ENCODE measurements around the gene LPCAT3. TPM values are rescaled to one million over a fixed set of nuclear protein-coding genes. Genes with fewer than 3 reads are reported as not detected.
A peak's percentile ranks its signal among the peaks of the same experiment; 100 is the strongest.

LPCAT3 gene
- total and polyA plus RNA-seq, 2 of the 13 experiments (the other 11 are each of a cell fraction or from before 2014, with no cell fraction given) = 44.5 to 64.3 TPM

DNA sequence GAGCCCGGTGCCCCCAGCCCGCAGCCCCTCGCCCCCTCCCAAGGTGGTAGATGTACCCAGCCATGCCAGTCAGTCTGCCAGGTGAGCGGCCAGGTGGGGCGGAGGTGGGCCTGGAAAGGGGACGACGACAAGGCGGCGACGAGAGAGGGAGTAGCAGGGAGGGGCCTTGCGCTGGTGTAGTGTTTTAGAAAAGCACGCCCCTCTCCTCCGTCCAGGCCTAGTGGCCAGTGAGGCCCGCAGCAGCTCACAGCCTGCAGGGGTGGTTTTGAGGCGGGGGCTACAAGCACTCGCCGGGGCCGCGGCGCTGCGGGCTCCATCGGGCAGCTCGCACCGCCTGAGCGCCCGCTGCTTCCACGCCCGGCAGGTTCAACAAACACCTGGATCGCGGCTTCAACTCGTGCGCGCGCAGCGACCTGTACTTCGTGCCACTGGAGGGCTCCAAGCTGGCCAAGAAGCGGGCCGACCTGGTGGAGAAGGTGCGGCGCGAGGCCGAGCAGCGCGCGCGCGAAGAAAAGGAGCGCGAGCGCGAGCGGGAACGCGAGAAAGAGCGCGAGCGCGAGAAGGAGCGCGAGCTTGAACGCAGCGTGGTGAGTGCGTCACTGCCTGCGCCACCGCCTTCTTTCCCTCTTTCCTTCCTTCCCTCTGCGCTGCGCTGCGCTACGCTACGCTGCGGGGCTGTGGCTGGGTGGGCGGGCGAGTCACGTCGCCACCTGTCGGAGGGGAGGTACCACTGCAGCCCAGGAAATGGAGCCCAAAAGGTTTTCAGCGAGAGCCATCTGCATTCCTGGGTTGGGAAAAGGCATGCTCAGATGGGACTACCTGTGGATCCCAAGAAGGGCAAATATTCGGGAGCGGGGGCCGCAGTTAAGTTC is 80.6 kb downstream of the LPCAT3 start (continued):
- TF ChIP-seq, protein P1, sequence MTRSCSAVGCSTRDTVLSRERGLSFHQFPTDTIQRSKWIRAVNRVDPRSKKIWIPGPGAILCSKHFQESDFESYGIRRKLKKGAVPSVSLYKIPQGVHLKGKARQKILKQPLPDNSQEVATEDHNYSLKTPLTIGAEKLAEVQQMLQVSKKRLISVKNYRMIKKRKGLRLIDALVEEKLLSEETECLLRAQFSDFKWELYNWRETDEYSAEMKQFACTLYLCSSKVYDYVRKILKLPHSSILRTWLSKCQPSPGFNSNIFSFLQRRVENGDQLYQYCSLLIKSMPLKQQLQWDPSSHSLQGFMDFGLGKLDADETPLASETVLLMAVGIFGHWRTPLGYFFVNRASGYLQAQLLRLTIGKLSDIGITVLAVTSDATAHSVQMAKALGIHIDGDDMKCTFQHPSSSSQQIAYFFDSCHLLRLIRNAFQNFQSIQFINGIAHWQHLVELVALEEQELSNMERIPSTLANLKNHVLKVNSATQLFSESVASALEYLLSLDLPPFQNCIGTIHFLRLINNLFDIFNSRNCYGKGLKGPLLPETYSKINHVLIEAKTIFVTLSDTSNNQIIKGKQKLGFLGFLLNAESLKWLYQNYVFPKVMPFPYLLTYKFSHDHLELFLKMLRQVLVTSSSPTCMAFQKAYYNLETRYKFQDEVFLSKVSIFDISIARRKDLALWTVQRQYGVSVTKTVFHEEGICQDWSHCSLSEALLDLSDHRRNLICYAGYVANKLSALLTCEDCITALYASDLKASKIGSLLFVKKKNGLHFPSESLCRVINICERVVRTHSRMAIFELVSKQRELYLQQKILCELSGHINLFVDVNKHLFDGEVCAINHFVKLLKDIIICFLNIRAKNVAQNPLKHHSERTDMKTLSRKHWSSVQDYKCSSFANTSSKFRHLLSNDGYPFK (CRISPR knock-in tag; IDR thresholded peaks at IDR 0.05; ENCODE audit: borderline replicate concordance) = peak; percentile 92; the same call in 1 of the 2 replicates
- TF ChIP-seq ZFP41 (CRISPR knock-in tag; IDR thresholded peaks at IDR 0.05; ENCODE audit: borderline replicate concordance) (peak; percentile 60; the same call in 1 of the 2 replicates), NCOA5 (CRISPR knock-in tag; IDR thresholded peaks at IDR 0.05) (no peak; the same call in 1 of the 2 replicates), NFE2L2 (IDR thresholded peaks at IDR 0.05; ENCODE audit: low read length) (no peak), SYNCRIP (IDR thresholded peaks at IDR 0.05; ENCODE audit: insufficient read depth, low read depth, low read length) (no peak), PTBP1 (IDR thresholded peaks at IDR 0.05; ENCODE audit: low read depth, low read length, poor library complexity, severe bottlenecking) (no peak), MAZ (IDR thresholded peaks at IDR 0.05; ENCODE audit: borderline replicate concordance, low read depth, low read length) (no peak), MAZ (CRISPR knock-in tag; IDR thresholded peaks at IDR 0.05; ENCODE audit: low read depth) (peak; percentile 90), ZNF879 (CRISPR knock-in tag; IDR thresholded peaks at IDR 0.05) (peak; percentile 91), NKX3-1 (CRISPR knock-in tag; IDR thresholded peaks at IDR 0.05) (no peak), BHLHE40 (IDR thresholded peaks at IDR 0.05; ENCODE audit: low read length) (0 out of 2 replicates have a peak, but pooled peaks have one; percentile 23), POLR2G (IDR thresholded peaks at IDR 0.05; ENCODE audit: low read depth, low read length) (peak; percentile 87), JUNB (CRISPR knock-in tag; IDR thresholded peaks at IDR 0.05; ENCODE audit: borderline replicate concordance) (no peak), MYC (CRISPR knock-in tag; IDR thresholded peaks at IDR 0.05; ENCODE audit: borderline replicate concordance) (peak; percentile 89), NBN (conservative IDR thresholded peaks at IDR 0.05) (no peak)
- TF ChIP-seq, protein P2, sequence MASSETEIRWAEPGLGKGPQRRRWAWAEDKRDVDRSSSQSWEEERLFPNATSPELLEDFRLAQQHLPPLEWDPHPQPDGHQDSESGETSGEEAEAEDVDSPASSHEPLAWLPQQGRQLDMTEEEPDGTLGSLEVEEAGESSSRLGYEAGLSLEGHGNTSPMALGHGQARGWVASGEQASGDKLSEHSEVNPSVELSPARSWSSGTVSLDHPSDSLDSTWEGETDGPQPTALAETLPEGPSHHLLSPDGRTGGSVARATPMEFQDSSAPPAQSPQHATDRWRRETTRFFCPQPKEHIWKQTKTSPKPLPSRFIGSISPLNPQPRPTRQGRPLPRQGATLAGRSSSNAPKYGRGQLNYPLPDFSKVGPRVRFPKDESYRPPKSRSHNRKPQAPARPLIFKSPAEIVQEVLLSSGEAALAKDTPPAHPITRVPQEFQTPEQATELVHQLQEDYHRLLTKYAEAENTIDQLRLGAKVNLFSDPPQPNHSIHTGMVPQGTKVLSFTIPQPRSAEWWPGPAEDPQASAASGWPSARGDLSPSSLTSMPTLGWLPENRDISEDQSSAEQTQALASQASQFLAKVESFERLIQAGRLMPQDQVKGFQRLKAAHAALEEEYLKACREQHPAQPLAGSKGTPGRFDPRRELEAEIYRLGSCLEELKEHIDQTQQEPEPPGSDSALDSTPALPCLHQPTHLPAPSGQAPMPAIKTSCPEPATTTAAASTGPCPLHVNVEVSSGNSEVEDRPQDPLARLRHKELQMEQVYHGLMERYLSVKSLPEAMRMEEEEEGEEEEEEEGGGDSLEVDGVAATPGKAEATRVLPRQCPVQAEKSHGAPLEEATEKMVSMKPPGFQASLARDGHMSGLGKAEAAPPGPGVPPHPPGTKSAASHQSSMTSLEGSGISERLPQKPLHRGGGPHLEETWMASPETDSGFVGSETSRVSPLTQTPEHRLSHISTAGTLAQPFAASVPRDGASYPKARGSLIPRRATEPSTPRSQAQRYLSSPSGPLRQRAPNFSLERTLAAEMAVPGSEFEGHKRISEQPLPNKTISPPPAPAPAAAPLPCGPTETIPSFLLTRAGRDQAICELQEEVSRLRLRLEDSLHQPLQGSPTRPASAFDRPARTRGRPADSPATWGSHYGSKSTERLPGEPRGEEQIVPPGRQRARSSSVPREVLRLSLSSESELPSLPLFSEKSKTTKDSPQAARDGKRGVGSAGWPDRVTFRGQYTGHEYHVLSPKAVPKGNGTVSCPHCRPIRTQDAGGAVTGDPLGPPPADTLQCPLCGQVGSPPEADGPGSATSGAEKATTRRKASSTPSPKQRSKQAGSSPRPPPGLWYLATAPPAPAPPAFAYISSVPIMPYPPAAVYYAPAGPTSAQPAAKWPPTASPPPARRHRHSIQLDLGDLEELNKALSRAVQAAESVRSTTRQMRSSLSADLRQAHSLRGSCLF (CRISPR knock-in tag; IDR thresholded peaks at IDR 0.05; ENCODE audit: borderline replicate concordance) = no peak
- TF ChIP-seq, protein P3, sequence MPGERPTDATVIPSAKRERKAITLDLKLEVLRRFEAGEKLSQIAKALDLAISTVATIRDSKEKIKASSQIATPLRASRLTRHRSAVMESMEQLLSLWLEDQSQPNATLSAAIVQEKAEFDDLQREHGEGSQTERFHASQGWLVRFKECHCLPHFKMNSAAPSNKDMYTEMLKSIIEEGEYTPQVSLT (CRISPR knock-in tag; IDR thresholded peaks at IDR 0.05; ENCODE audit: borderline replicate concordance, low read depth) = no peak
- TF ChIP-seq, protein P4, sequence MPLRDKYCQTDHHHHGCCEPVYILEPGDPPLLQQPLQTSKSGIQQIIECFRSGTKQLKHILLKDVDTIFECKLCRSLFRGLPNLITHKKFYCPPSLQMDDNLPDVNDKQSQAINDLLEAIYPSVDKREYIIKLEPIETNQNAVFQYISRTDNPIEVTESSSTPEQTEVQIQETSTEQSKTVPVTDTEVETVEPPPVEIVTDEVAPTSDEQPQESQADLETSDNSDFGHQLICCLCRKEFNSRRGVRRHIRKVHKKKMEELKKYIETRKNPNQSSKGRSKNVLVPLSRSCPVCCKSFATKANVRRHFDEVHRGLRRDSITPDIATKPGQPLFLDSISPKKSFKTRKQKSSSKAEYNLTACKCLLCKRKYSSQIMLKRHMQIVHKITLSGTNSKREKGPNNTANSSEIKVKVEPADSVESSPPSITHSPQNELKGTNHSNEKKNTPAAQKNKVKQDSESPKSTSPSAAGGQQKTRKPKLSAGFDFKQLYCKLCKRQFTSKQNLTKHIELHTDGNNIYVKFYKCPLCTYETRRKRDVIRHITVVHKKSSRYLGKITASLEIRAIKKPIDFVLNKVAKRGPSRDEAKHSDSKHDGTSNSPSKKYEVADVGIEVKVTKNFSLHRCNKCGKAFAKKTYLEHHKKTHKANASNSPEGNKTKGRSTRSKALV (CRISPR knock-in tag; IDR thresholded peaks at IDR 0.05) = peak; percentile 91

Measured in HepG2 (cell line).